Measurements from ENCODE around the gene TMEM145. TPM values are rescaled to one million over a fixed set of nuclear protein-coding genes. Genes with fewer than 3 reads are reported as not detected.

Gene TMEM145
- total and polyA plus RNA-seq, 12 donors, result 0.15 to 1.0 (median 0.49) TPM; not detected in 5

DNA sequence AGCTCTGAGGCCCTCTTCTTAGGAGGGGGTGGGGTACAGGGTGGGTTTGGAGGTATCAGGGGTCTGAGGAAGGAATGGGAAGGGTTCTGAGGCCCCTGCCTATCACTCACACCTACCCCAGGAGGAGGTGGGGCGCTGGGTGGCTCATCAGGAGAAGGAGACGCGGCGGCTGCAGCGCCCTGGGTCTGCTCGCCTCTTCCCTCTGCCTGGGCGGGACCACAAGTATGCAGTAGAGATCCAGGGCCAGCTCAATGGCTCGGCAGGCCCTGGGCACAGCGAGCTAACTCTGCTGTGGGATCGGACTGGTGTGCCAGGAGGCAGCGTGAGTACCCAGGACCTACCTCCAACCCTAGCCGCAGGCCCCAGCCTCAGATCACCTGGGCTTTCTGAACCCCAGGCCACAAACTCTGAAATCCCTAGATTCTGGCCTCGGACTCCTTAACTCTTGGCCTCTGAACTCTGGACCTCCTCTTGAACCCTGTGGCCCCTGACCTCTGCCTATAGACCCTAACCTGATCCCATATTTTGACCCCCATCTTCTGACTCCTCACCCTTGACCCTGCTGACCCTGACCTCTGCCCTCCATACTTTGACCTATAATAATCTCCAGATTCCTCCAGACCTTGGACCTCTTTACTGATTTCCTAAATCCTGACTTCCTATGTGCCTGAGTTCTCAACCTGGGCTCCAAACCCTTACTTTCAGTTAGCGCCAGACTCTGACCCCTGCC lies 36.4 kb downstream of the TMEM145 start:
- DNase-seq (no peak), ATAC-seq (no peak)
- Histone ChIP-seq H3K4me1 (peaks cover 0 to 4% (median 0%) of the 10 kb centered on the region in 9 donors), H3K27ac (no peak overlapping the region), H3K9me3 (no peaks in the 10 kb centered on the region), H3K27me3 (no peaks in the 10 kb centered on the region), H3K36me3 (peaks cover 0 to 96% (median 21%) of the 10 kb centered on the region in 9 donors), H3K4me3 (no peak overlapping the region)
- intact Hi-C loops (cut with DNase I), result no loop called here
- WGBS, 2 donors, result 97 to 98% methylated on average over 14 of the region's 14 CpGs
- TF ChIP-seq, protein P1, sequence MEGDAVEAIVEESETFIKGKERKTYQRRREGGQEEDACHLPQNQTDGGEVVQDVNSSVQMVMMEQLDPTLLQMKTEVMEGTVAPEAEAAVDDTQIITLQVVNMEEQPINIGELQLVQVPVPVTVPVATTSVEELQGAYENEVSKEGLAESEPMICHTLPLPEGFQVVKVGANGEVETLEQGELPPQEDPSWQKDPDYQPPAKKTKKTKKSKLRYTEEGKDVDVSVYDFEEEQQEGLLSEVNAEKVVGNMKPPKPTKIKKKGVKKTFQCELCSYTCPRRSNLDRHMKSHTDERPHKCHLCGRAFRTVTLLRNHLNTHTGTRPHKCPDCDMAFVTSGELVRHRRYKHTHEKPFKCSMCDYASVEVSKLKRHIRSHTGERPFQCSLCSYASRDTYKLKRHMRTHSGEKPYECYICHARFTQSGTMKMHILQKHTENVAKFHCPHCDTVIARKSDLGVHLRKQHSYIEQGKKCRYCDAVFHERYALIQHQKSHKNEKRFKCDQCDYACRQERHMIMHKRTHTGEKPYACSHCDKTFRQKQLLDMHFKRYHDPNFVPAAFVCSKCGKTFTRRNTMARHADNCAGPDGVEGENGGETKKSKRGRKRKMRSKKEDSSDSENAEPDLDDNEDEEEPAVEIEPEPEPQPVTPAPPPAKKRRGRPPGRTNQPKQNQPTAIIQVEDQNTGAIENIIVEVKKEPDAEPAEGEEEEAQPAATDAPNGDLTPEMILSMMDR (IDR thresholded peaks at IDR 0.05), result no peak

DNA sequence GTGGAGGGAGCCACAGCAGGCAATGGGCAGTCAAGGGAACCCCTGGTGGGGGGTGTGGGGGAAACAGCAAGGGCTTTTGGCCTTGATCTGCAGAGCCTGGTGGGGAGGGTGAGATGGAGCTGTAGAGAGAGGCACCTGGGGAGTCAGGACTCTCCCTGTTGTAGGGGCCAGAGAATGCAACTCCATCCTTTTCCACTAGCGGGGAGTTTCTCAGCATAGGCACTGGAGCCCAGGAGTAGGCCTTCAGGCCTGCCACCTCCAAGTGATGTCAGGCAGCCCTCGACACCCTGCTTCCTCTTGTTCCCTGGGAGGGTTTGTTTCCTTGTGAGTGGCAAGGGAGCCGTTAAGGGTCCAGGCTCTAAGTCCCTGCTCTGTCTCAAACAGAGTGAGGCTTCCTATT lies 37.3 kb downstream of the TMEM145 start:
- intact Hi-C loops (cut with DNase I), result no loop called here
- H3K4me3 ChIP-seq, result no peak overlapping the region
- no peaks in the 10 kb centered on the region for H3K9me3 ChIP-seq
- no peaks in the 10 kb centered on the region for H3K27me3 ChIP-seq
- H3K36me3 ChIP-seq, result peaks cover 0 to 96% (median 16%) of the 10 kb centered on the region in 9 donors
- H3K4me1 ChIP-seq, result peaks cover 0 to 4% (median 0%) of the 10 kb centered on the region in 9 donors
- 93 to 95% methylated on average over 3 of the region's 3 CpGs for WGBS, 2 donors
- no peak for DNase-seq
- ATAC-seq, result no peak
- TF ChIP-seq, protein P1 (IDR thresholded peaks at IDR 0.05), result no peak
- H3K27ac ChIP-seq, result no peak overlapping the region

DNA sequence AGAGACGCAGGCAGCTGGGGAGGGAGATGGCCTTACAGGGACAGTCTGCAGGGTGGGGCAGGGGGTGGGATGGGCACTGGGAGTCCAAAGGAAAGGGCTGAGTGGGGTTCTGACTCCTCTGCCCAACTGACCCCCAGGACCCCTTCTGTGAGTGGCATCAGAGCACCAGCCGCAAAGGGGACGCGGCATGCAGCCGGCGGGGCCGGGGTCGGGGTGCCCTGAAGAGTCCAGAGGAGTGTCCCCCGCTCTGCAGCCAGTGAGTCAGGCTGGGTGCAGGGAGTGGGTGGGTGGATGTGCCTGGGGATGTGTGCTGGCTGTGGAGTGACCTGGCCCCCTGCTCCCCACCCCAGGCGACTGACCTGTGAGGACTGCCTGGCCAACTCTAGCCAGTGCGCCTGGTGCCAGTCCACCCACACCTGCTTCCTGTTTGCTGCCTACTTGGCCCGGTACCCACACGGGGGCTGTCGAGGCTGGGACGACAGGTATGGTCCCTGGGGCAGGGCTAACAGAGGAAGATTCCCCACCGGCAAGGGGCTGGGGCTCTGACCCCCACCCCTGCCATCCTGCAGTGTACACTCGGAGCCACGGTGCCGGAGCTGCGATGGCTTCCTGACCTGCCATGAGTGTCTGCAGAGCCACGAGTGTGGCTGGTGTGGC lies 38.1 kb downstream of the TMEM145 start:
- 88 to 94% methylated on average over 21 of the region's 21 CpGs for WGBS, 2 donors
- ATAC-seq (no peak), DNase-seq (no peak)
- TF ChIP-seq, protein P1 (IDR thresholded peaks at IDR 0.05), result no peak
- no peaks in the 10 kb centered on the region for H3K27me3 ChIP-seq
- peaks cover 0 to 96% (median 18%) of the 10 kb centered on the region in 9 donors for H3K36me3 ChIP-seq
- H3K4me3 ChIP-seq, result no peak overlapping the region
- peaks cover 0 to 4% (median 0%) of the 10 kb centered on the region in 9 donors for H3K4me1 ChIP-seq
- H3K9me3 ChIP-seq, result no peaks in the 10 kb centered on the region
- intact Hi-C loops (cut with DNase I), result no loop called here
- no peak overlapping the region for H3K27ac ChIP-seq

DNA sequence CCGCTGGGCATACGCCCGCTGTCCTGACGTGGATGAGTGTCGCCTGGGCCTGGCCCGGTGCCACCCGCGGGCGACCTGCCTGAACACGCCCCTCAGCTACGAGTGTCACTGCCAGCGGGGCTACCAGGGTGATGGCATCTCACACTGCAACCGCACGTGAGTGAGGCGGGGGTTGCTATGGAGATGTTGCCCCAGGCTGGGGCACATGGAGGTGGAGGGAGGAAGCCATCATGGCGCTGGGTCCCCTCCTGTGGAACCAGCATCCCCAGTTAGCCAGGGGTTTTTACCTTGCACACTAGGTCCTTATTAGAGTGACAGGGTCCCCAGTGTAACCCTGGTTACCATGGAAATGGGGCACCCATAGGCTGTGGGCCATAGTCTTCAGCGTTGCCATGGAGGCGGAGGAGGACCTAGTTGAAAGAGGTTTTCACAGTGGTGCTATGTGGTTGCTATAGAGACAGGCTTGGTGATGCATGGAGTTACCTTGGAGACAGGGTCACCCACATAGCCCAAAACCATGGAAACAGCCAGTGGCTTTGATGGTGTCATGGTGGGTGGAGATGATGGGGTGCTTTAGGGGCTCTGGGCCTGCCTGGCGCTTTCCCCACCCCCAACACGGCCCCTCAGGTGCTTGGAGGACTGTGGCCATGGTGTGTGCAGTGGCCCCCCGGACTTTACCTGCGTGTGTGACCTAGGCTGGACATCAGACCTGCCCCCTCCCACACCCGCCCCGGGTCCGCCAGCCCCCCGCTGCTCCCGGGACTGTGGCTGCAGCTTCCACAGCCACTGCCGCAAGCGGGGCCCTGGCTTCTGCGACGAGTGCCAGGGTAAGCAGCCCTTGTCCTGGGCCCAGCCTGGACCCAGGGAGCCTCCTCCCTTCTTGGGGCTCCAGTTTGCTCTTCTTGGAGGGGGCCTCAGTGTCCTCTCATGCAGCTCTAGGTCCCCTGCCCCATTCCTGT lies 39.5 kb downstream of the TMEM145 start:
- H3K36me3 ChIP-seq, result peaks cover 0 to 100% (median 31%) of the 10 kb centered on the region in 9 donors
- H3K27me3 ChIP-seq, result no peaks in the 10 kb centered on the region
- intact Hi-C loops (cut with DNase I), result no loop called here
- no peak for ATAC-seq
- TF ChIP-seq, protein P1 (IDR thresholded peaks at IDR 0.05), result no peak
- H3K27ac ChIP-seq, result no peak overlapping the region
- WGBS, 2 donors, result 92 to 93% methylated on average over 31 of the region's 31 CpGs
- no peaks in the 10 kb centered on the region for H3K9me3 ChIP-seq
- H3K4me3 ChIP-seq, result no peak overlapping the region
- no peak for DNase-seq
- no peaks in the 10 kb centered on the region for H3K4me1 ChIP-seq
